MM.1S (cell line): ENCODE results near the gene IREB2.
"Not testable (repeated sequence)": the region's sequence is repeated elsewhere in the genome, so short reads cannot be mapped to it uniquely, and the experiment has no call there.

Source experiments
- DNase-seq: peaks from one replicate; pipeline ENCODE4 v3.0.0-alpha.2; 2015
- H2AFZ ChIP-seq: fragments of 300-600 bp; sonication (generic); 2 replicates; pipeline ENCODE4 v1.6.0; 2016; ENCODE audit warnings: antibody characterized with exemption, low read length
- H3F3A ChIP-seq: fragments of 300-600 bp; sonication (generic); 2 replicates; pipeline ENCODE4 v1.6.1; 2016; ENCODE audit warnings: mild to moderate bottlenecking, antibody characterized with exemption, low read length, moderate library complexity, mixed read lengths; ENCODE audit not compliant: insufficient read depth
- H3K27ac ChIP-seq: fragments of 300-600 bp; sonication (generic); 2 replicates; pipeline ENCODE4 v1.5.1; 2016; ENCODE audit warnings: mild to moderate bottlenecking, low read length
- H3K27me3 ChIP-seq: fragments of 300-600 bp; sonication (generic); replicated peaks from 2 replicates; pipeline ENCODE4 v1.6.0; 2016; ENCODE audit warnings: low read length; ENCODE audit not compliant: insufficient read depth
- H3K36me3 ChIP-seq: fragments of 300-600 bp; sonication (generic); replicated peaks from 2 replicates; pipeline ENCODE4 v1.6.1; 2016; ENCODE audit warnings: mild to moderate bottlenecking, low read length, mixed read lengths; ENCODE audit not compliant: insufficient read depth
- H3K4me1 ChIP-seq: fragments of 300-600 bp; sonication (generic); 2 replicates; pipeline ENCODE4 v1.6.1; 2016; ENCODE audit warnings: low read length, mixed read lengths
- H3K4me2 ChIP-seq: fragments of 300-600 bp; sonication (generic); 2 replicates; pipeline ENCODE4 v1.6.0; 2016; ENCODE audit warnings: low read depth, low read length
- H3K4me3 ChIP-seq: fragments of 300-600 bp; sonication (generic); 2 replicates; pipeline ENCODE4 v1.5.1; 2016; ENCODE audit warnings: low read length, mixed read lengths
- H3K79me2 ChIP-seq: fragments of 300-600 bp; sonication (generic); 2 replicates; pipeline ENCODE4 v1.6.1; 2016; ENCODE audit warnings: mixed run types, low read length, mixed read lengths
- H3K9ac ChIP-seq: fragments of 300-600 bp; sonication (generic); 2 replicates; pipeline ENCODE4 v1.6.1; 2016; ENCODE audit warnings: low read length, mixed read lengths
- H3K9me2 ChIP-seq: fragments of 300-600 bp; sonication (generic); replicated peaks from 2 replicates; pipeline ENCODE4 v1.6.1; 2016; ENCODE audit warnings: mild to moderate bottlenecking, low read length, mixed read lengths; ENCODE audit not compliant: insufficient read depth
- H3K9me3 ChIP-seq: fragments of 300-600 bp; sonication (generic); replicated peaks from 2 replicates; pipeline ENCODE4 v1.6.1; 2016; ENCODE audit warnings: mild to moderate bottlenecking, low read length, mixed read lengths; ENCODE audit not compliant: insufficient read depth
- H4K20me1 ChIP-seq: fragments of 300-600 bp; sonication (generic); 2 replicates; pipeline ENCODE4 v1.6.1; 2016; ENCODE audit warnings: mild to moderate bottlenecking, low read length, moderate library complexity, mixed read lengths; ENCODE audit not compliant: insufficient read depth
- EZH2 ChIP-seq: fragments of 300-600 bp; sonication (generic); optimal IDR thresholded peaks from 2 replicates; pipeline ENCODE3; 2017; ENCODE audit warnings: low read depth, mild to moderate bottlenecking, antibody characterized with exemption, low read length, mixed read lengths
- EZH2phosphoT487 ChIP-seq: fragments of 300-600 bp; sonication (generic); IDR thresholded peaks from 2 replicates; pipeline ENCODE4 v1.6.1; 2018; ENCODE audit warnings: antibody characterized with exemption, low read length
- TF ChIP-seq, protein P1 (sequence below): fragments of 300-600 bp; sonication (generic); IDR thresholded peaks from 2 replicates; pipeline ENCODE4 v1.5.1; 2016; ENCODE audit warnings: antibody characterized with exemption, low read length, mixed read lengths

Gene IREB2

DNA sequence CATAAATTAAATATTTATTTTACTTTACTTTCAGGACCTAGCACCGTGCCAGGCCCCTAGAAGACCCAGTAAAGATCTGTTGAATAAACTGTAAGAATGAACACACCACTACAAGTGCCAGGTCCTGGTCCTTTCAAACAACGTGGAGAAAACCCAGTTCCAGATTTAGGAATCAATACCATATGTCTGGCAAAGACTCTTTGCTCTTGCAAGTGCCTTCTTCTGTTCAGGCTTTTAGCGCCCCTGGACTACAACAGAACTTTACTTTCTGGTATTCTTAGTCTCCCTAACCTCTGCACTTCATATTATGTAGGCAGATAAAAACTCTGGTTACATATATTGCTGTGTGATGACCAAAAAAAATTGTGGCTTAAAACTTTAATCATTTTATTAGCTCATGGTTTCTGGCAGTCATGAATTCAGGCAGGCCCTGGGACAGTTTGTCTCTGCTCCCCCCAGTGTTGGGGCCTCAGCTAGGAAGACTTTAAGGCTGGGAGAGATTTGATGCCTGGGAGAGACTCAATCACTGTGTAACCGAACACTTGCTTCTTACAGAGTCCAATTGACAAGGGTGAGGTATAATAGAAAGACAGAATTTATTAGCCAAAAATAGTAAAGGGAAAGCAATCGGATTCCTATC lies 99.4 kb downstream of the IREB2 start:
- Histone ChIP-seq H3K9ac (no peak overlapping the region), H3K27ac (no peak overlapping the region)
- TF ChIP-seq EZH2 (no peak), EZH2phosphoT487 (no peak)
- TF ChIP-seq, protein P1, sequence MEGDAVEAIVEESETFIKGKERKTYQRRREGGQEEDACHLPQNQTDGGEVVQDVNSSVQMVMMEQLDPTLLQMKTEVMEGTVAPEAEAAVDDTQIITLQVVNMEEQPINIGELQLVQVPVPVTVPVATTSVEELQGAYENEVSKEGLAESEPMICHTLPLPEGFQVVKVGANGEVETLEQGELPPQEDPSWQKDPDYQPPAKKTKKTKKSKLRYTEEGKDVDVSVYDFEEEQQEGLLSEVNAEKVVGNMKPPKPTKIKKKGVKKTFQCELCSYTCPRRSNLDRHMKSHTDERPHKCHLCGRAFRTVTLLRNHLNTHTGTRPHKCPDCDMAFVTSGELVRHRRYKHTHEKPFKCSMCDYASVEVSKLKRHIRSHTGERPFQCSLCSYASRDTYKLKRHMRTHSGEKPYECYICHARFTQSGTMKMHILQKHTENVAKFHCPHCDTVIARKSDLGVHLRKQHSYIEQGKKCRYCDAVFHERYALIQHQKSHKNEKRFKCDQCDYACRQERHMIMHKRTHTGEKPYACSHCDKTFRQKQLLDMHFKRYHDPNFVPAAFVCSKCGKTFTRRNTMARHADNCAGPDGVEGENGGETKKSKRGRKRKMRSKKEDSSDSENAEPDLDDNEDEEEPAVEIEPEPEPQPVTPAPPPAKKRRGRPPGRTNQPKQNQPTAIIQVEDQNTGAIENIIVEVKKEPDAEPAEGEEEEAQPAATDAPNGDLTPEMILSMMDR = no peak

DNA sequence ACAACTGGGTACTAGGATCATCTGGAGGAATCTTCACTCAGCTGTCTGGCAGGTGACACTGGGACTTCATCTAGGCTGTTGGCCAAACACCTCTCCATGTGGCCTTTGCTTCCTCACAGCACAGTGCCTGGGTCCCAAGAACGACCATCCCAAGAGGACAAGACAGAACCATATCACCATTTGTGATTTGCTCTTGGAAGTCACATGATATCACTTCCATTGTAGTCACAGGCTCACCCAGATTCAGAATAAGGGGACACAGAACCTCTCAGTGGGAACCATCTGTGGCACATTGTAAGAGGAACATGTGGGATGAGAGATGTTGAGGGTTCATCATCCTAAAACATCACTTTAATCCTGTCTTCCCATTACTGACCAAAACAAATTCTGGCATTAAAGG lies 100.3 kb downstream of the IREB2 start:
- no peaks in the 10 kb centered on the region for H3K9me2 ChIP-seq
- no peak overlapping the region for H3K4me2 ChIP-seq
- H3K27me3 ChIP-seq = no peaks in the 10 kb centered on the region
- DNase-seq = no peak
- H3K27ac ChIP-seq = no peak overlapping the region
- peaks cover 26% of the 10 kb centered on the region for H3F3A ChIP-seq
- no peaks in the 10 kb centered on the region for H3K9me3 ChIP-seq
- TF ChIP-seq, protein P1 = no peak
- TF ChIP-seq EZH2 = no peak
- no peak for TF ChIP-seq EZH2phosphoT487
- H3K9ac ChIP-seq = no peak overlapping the region
- H3K4me1 ChIP-seq = peaks cover 19% of the 10 kb centered on the region
- no peaks in the 10 kb centered on the region for H4K20me1 ChIP-seq
- H2AFZ ChIP-seq = no peak overlapping the region
- H3K4me3 ChIP-seq = no peak overlapping the region
- peaks cover 32% of the 10 kb centered on the region for H3K79me2 ChIP-seq
- peaks cover 13% of the 10 kb centered on the region; the same call in 1 of the 2 replicates for H3K36me3 ChIP-seq

More for the DNA sequence above, 99.4 kb downstream of the IREB2 start:
- Histone ChIP-seq H3K4me1 (peaks cover 15% of the 10 kb centered on the region), H3K9me3 (no peaks in the 10 kb centered on the region), H3K4me2 (no peak overlapping the region), H3F3A (peaks cover 26% of the 10 kb centered on the region), H3K36me3 (peaks cover 4% of the 10 kb centered on the region; the same call in 1 of the 2 replicates), H3K79me2 (peaks cover 22% of the 10 kb centered on the region), H4K20me1 (no peaks in the 10 kb centered on the region), H3K27me3 (no peaks in the 10 kb centered on the region), H3K4me3 (no peak overlapping the region), H2AFZ (no peak overlapping the region), H3K9me2 (no peaks in the 10 kb centered on the region)
- no peak for DNase-seq

DNA sequence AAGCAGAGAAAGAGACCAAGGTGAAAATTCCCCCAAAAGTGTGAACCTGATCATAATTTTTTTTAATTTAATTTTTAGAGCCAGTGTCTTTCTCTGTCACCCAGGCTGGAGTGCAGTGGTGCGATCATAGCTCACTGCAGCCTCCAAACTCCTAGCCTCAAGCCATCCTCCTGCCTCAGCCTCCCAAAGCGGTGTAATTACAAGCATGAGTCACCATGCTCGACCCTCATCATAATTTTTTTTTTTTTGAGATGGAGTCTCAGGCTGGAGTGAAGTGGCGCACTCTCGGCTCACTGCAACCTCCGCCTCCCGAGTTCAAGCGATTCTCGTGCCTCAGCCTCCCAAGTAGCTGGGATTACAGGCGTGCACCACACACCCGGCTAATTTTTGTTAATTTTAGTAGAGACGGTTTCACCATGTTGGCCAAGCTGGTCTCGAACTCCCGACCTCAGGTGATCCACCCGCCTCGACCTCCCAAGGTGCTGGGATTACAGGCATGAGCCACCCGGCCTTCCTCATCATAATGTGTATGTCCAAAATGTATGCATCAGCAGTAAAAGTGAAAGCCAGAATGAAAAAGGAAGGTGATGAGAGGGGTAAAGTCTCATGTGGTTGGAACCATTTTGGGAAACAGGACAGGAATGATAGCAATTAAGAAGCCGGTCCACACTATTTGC lies 101.6 kb downstream of the IREB2 start:
- H3K79me2 ChIP-seq = peaks cover 40% of the 10 kb centered on the region
- DNase-seq, H3K9me3 ChIP-seq, H3K27me3 ChIP-seq, H4K20me1 ChIP-seq, H3K9me2 ChIP-seq: not testable (repeated sequence)
- peak overlapping the region; percentile 80 for H2AFZ ChIP-seq
- H3K4me1 ChIP-seq = peaks cover 19% of the 10 kb centered on the region
- peaks cover 13% of the 10 kb centered on the region; the same call in 1 of the 2 replicates for H3K36me3 ChIP-seq
- peak overlapping the region; percentile 73 for H3K4me2 ChIP-seq
- H3F3A ChIP-seq = peaks cover 26% of the 10 kb centered on the region
- peak overlapping the region; percentile 90 for H3K4me3 ChIP-seq
- peak overlapping the region; percentile 94 for H3K9ac ChIP-seq
- peak overlapping the region; percentile 91 for H3K27ac ChIP-seq
